ENCODE results near the gene PXDN.
"Not testable (repeated sequence)": the region's sequence is repeated elsewhere in the genome, so short reads cannot be mapped to it uniquely, and the experiment has no call there.

PXDN gene

GRCh38 chr2:1780693-1781092 lies 36.4 kb upstream of the PXDN start:
- TF ChIP-seq, protein P1, sequence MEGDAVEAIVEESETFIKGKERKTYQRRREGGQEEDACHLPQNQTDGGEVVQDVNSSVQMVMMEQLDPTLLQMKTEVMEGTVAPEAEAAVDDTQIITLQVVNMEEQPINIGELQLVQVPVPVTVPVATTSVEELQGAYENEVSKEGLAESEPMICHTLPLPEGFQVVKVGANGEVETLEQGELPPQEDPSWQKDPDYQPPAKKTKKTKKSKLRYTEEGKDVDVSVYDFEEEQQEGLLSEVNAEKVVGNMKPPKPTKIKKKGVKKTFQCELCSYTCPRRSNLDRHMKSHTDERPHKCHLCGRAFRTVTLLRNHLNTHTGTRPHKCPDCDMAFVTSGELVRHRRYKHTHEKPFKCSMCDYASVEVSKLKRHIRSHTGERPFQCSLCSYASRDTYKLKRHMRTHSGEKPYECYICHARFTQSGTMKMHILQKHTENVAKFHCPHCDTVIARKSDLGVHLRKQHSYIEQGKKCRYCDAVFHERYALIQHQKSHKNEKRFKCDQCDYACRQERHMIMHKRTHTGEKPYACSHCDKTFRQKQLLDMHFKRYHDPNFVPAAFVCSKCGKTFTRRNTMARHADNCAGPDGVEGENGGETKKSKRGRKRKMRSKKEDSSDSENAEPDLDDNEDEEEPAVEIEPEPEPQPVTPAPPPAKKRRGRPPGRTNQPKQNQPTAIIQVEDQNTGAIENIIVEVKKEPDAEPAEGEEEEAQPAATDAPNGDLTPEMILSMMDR (conservative IDR thresholded peaks at IDR 0.05), result no peak
- no peak overlapping the region for H3K27ac ChIP-seq

- H3K27ac ChIP-seq, result not testable (repeated sequence)
Observed at GRCh38 chr2:1780054-1780453, 35.7 kb upstream of the PXDN start.

- TF ChIP-seq, protein P1 (conservative IDR thresholded peaks at IDR 0.05), result no peak
- H3K27ac ChIP-seq, result no peak overlapping the region
Observed at GRCh38 chr2:1778566-1778965, 34.3 kb upstream of the PXDN start.

DNA sequence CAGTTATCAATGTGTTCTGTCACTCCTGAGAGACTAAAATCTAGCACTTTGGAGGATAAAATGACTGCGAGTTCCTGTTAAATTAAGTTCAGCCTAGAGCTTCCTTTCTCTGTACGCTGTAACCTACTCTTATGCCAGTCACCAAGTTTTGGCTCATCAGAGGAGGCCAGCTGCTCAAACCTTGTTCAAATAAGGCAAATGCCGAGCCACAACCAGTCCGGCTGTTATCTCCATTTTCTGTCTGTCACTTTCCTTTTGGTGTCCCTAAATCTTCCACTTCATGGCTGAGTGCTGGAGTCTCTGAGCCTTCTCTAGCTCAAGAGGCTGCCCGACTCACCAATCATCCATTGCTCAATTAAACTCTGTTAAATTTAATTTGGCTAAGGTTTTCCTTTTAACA lies 33.5 kb upstream of the PXDN start:
- H3K27ac ChIP-seq, result no peak overlapping the region
- TF ChIP-seq, protein P1 (conservative IDR thresholded peaks at IDR 0.05), result no peak

DNA sequence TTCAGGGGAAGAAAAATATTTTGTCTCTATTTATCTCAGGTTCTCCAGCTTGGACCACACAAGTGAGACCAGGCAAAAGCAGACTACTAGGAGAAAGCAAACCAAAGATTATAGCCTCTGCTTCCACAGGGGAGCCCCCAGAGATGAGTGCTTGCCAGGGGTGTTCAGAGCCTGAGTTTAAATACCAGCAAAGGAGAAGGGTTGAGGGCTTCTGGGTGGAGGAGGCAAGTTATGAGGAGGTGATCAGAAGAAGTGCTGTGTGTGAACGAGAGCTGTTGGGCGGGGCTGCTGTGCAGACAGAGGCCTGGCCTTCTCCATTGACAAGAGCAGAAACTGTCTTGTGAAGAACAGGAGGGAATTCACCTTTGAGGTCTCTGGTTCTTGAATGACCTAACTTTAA lies 32.8 kb upstream of the PXDN start:
- TF ChIP-seq, protein P1 (conservative IDR thresholded peaks at IDR 0.05), result no peak
- H3K27ac ChIP-seq, result no peak overlapping the region

GRCh38 chr2:1775511-1776035 lies 31.3 kb upstream of the PXDN start:
- H3K27ac ChIP-seq, result no peak overlapping the region
- TF ChIP-seq, protein P1 (conservative IDR thresholded peaks at IDR 0.05), result no peak

DNA sequence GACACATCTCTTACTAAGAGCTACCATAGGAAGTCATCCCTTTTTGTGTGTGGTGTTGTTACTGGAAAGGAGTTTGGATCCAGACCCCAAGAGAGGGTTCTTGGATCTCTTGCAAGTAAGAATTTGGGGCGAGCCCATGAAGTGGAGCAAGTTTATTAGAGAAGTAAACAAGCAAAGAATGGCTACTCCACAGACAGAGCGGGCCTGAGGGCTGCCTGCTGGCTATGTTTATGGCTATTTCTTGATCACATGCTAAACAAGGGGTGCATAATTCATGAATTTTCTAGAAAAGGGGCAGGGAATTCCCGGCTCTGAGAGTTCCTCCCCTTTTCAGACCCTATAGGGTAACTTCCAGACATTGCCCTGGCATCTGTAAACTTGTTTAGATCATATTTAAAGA lies 30.6 kb upstream of the PXDN start:
- no peak overlapping the region for H3K27ac ChIP-seq
- TF ChIP-seq, protein P1 (conservative IDR thresholded peaks at IDR 0.05), result no peak

DNA sequence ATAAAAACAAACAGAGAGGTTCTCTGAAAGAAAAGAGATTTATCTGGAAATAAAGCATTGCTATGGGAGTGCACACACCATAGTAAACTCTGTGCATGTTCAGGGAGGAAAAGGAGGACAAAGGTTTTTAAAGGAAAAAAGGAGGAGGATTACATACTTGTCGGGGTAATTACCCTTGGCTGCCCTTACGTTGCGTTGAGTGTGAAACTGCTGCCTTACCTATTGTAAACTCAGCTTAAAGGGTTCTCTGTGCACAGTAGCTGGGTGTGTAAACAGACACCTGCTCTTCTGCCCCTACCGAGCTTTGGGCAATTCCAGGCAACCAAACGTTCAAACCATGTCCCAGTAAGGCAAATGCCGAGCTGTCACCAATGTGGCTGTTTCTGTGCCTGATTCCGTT lies 29.6 kb upstream of the PXDN start:
- TF ChIP-seq, protein P1 (conservative IDR thresholded peaks at IDR 0.05), result no peak
- no peak overlapping the region for H3K27ac ChIP-seq

Data from VCaP (cell line).